ENCODE measurements around the gene RMI2. TPM values are rescaled to one million over a fixed set of nuclear protein-coding genes. Genes with fewer than 3 reads are reported as not detected.
"Not testable (repeated sequence)": the region's sequence is repeated elsewhere in the genome, so short reads cannot be mapped to it uniquely, and the experiment has no call there.

RMI2 gene
- total RNA-seq, 1 experiment from 2014 or later: 30.8 TPM

DNA sequence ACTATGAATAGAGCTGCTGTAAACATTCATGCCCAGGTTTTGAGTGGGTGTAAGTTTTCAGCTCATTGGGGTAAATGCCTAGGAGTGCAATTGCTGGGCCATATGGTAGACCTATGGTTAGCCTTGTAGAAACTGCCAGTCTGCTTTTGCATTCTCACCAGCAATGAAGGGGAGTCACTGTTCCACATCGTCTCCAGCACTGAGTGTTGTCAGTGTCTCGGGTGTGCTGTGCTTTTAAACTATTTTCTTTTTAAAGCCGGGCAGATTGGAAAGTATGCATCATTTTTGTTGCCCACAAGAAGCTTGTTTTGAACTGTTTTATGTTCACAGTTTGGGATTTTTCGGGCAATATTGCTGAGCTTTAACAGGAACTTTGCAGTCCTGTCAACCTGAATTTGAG, 7.9 kb downstream of the RMI2 start:
- DNase-seq (ENCODE audit: low read depth): no peak

DNA sequence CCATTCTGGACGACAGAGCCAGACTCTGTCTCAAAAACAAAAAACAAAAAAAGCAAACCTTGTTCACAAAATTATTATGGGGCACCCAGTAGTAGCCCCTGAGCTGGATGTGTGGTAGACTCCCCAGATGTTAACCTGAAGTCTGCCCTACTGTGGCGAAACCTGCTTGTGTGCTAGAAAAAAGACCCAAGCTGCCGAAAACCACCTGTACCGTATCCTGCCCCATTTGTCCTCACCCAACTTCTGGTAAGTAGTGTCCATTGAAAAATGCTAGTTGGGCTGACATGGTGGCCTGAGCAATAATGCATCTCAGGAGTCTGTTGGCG, 9.1 kb downstream of the RMI2 start:
- no peak for DNase-seq (ENCODE audit: low read depth)

- peak; percentile 29 for DNase-seq (ENCODE audit: low read depth)
These were observed 9.7 kb downstream of the RMI2 start for GRCh38 chr16:11354733-11355574.

GRCh38 chr16:11355862-11356261, 10.6 kb downstream of the RMI2 start:
- DNase-seq (ENCODE audit: low read depth): no peak

DNA sequence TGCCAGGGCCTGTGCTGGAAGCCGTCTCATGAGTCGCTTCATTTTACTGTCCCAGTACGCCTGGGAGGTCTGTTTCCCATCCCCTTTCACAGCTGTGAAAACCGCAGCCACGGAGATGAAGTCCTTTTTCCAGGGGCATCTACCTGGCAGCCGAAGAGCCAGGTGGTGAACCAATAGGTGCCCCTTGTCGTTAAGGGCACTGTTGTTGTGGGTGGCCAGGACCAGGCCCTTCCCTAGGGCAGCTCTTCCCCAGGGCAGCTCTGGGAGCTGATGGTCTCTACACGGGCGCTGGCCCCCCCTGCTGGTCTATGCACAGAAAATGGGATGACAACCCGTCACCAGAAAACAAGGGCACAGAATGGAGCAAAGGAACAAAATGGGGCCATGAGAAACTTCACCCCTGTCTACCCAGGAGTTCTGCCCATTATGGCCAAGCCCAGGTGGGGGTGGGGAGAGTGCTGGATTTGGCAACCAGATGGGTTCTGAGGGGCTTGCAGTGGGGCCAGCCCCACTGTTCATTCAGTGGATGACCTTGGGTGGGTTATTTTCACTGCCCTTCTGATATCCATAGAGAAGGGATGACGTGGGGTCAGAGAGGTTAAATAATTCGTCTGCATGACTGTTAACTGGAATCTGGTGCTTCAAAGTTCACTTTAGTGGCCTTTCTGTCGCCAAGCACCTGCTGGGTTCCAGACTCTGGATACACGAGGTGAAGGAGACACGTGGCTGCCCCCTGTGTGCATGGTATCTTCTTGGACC, 11.5 kb downstream of the RMI2 start:
- DNase-seq (ENCODE audit: low read depth): peak; percentile 66

- no peak for DNase-seq (ENCODE audit: low read depth)
These were observed 13.3 kb downstream of the RMI2 start for GRCh38 chr16:11358531-11358930.

DNA sequence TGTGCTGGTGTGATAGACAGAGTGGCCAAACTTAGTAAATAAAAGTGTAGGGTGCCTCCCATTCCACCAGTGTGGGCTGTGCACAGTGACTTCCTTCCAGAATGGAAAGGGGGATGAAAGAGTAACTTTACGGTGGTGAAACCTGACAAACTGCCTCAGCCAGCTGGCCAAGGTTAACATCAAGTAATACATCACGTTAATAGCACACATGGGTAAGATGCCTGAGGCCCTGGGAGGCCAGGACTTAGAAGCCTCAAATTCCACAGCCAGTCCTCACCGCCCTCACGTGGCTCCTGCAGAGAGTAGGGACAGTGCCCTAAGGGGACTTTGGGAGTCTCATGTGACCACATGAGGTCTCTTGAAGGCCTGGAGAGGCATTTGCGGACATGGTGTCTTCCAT, 14.1 kb downstream of the RMI2 start:
- peak; percentile 72 for DNase-seq (ENCODE audit: low read depth)

DNA sequence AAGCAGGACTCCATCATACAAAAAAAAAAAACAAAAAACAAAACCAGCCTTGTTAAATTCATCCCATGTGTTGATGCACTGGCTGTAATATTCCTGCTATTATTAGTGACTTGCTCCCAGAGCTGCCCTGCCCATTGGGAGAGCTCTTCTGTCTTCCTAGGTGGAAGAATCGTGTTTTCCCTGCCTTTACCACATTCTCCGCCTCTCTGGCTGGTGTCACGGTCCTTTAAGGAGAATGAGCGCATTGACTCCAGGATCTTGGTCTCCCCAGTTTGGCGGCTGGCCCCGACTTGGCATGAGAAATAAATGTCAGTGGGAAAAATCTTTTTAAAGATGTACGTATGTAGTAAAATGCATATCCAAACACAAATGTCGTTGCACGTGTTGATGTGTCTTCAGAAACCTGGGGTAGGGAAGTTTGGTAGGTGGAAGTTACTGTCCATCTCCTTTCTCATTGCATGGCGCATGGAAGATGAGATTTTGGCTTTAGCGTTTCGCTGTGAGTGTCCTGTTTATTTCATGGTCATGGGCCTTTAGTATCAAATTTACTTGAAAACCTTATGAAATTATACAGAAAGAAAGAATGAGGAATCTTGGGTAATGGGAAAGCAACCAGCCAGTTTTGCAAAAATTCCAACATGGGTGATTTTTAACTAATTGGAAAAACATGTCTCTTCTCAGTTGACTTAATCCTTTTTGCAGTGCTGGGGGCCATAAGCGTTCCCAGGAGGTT, 15.5 kb downstream of the RMI2 start:
- DNase-seq (ENCODE audit: low read depth): no peak

DNA sequence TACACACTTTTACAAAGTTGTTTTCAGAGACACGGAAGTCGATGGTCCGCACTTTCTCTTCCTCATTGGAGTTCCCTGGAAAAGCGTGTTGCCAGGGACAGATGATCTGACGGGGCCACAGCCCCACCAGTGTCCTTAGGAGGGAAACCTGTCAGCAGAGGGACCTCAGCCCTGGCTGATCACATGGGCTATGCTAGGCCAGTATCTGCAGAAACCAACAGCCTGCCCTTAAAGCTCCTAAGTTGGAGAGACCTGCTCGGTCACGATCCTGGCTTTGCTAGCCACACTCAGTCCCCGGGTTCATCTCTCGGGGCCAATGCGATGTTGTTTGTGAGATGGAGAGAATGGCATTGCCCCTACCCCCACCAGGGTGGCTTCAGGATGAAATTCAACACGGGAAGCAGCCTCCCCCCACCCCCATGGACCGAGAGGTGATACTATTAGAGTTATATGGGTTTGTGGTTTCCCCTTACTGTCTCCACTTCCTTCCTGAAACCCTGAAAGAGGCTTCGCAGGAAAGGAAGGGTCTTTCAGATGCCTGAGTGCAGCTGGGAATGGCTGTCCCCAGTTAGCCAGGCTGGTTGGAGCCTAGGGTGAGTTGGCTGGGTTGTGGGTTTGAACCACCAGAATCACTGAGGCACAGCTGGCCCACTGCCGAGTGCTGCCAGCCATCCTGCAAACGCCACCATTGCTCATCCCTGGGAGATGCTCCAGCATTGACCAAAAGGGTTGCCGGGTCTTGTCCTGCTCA, 16.6 kb downstream of the RMI2 start:
- DNase-seq (ENCODE audit: low read depth): no peak

DNA sequence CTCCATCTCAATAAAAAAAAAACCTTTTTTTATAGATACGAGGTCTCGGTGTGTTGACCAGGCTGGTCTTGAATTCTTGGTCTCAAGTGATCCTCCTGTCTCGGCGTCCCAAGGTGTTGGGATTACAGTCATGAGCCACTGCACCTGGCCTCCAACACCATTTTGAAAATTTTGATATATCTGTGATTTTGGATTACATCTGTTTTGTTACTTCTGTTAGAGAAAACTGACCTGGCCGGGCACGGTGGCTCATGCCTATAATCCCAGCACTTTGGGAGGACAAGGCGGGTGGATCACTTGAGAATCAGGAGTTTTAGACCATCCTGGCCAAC, 18.6 kb downstream of the RMI2 start:
- DNase-seq (ENCODE audit: low read depth): no peak

DNA sequence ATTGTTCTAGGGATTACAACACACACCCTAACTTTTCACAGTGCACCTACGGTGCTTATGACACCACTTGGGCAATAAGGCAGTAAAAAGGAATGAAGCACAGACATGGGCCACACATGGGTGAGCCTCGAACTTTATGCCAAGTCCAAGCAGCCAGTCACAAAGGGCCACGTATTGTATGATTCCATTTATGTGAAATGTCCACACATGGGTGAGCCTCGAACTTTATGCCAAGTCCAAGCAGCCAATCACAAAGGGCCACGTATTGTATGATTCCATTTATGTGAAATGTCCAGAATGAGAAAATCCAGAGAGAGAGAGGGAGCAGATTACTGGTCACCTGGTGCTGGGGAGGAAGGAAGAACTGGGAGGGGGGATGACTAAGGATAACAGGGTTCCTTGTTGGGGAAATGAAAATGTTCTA, 22.2 kb downstream of the RMI2 start:
- no peak for DNase-seq (ENCODE audit: low read depth)

DNA sequence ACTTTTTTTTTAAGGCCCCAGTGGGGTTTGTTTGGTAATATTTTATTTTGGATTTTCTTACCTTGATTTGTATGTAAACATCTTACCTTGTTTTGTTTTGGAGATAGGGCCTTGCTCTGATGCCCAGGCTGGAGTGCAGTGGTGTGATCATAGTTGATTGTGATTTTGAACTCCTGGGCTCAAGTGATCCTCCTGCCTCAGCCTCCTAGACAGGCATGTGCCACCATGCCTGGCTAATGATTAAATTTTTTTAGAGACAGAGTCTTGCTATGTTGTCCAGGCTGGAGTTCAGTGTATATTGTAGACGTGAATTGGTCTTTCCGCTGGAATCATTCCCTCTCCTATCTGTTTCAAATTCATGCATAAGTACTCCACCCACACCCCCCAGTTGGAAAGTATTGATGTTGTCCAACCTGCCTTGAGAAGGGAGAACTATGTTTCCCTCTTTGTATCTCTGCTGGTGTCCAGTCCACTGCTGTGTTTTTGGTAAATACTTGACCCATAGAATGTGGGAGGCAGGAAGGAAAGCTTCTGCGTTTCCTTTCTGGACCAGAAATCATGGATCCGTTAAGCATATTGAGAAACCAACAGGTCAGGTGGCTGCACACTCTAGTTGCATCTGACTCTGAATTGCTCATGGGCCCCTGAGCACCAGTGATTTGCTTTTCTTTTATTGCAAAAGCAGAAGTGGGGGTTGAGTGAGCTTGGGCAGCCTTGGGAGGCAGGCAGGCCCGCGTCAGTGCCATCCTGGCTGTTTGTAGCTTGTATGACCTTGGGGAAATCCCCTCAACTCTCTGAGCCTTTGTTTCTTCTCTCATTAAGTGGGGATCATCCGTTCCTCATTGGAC, 25.0 kb downstream of the RMI2 start:
- no peak for DNase-seq (ENCODE audit: low read depth)

- DNase-seq (ENCODE audit: low read depth): not testable (repeated sequence)
These were observed 25.6 kb downstream of the RMI2 start for GRCh38 chr16:11370932-11371279.

DNA sequence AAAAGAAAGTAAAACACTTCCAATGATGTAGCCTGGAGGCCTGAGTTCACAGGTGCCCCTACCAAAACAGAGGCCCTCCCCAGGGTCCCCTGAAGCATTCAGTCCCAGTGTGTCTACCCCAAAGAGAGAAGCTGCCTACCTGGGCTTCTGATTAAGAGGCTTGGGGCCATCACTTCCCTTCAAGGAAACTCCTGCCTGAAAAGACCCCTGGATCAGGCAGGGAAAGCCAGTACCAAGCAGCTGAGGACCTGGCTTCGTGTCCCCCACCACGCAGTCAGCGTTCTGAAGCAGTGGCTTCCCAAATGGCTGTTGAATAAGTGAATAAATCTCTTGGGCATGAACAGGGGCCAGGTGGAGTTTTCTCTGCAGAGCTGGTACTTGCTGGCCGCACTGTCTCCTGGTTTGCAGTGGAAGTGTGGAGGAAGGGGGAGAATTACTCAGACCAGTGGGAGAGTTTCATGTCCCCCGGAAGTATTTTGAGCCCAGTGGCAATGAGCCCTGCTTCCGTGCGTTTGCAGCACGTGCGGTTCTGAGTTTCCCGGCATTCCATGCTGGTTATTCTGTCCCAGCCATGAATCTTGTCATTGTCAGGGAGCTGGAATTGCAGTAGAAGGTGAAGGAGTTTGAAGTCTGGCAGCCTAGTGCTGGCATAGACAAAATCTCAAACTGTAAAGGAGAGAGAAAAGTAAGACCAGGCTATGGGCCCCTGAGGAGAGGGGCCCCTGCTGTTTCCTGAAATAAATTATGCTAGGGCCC, 27.0 kb downstream of the RMI2 start:
- DNase-seq (ENCODE audit: low read depth): no peak

DNA sequence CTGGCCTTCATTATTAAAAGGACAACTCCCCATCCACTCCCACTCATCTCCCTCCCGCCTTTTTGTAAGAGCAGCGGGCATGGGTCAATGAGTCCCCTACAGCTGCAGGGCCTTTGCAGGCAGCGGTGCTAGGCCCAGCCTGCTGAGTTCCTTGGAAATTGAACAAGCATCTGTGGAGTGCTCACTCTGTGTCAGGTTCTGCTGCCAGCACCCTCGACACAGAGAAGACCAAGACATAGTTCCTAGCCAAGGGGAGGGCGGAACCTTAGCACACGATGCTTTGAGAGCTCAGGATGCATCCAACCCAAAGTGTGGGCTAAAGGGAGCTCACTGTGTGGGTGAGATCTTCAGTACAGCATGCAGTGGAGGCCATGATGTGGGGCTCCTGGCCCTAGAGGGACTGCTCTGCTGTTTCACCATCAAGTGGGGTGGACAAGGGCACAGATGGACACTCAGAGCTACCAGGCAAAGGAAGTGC, 27.6 kb downstream of the RMI2 start:
- DNase-seq (ENCODE audit: low read depth): no peak

DNA sequence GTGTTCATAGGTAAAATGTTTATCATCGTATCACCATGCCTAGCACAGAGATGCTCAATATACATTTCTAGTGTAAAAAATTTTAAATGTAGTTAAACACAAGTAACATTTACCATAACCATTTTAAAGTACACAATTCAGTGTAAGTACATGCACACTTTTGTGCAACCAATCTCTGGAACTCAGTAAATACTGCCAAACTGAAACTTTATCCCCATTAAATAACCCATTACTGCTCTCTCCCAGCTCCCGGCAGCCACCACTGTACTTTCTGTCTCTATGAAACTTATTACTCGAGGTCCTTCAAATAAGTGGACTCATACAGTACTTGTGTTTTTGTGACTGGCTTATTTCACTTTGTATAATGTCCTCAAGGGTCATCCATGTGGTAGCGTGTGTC, 29.0 kb downstream of the RMI2 start:
- no peak for DNase-seq (ENCODE audit: low read depth)

GRCh38 chr16:11377154-11377553, 31.9 kb downstream of the RMI2 start:
- no peak for DNase-seq (ENCODE audit: low read depth)

- DNase-seq (ENCODE audit: low read depth): not testable (repeated sequence)
These were observed 33.7 kb downstream of the RMI2 start for GRCh38 chr16:11378951-11379350.

- peak; percentile 78 for DNase-seq (ENCODE audit: low read depth)
These were observed 34.2 kb downstream of the RMI2 start for GRCh38 chr16:11379420-11379819.

- DNase-seq (ENCODE audit: low read depth): no peak
These were observed 35.6 kb downstream of the RMI2 start for GRCh38 chr16:11380836-11381235.
